HG02763 (cell line): ENCODE data around the gene GBP3.
"Not testable (repeated sequence)": the region's sequence is repeated elsewhere in the genome, so short reads cannot be mapped to it uniquely, and the experiment has no call there.

Source experiments
- ATAC-seq: cut with Tn5 transposase; IDR thresholded peaks from one replicate; pipeline ENCODE4 v1.9.1; 2021; ENCODE audit warnings: mild to moderate bottlenecking, moderate library complexity; ENCODE audit not compliant: unreplicated experiment

GBP3 gene

DNA sequence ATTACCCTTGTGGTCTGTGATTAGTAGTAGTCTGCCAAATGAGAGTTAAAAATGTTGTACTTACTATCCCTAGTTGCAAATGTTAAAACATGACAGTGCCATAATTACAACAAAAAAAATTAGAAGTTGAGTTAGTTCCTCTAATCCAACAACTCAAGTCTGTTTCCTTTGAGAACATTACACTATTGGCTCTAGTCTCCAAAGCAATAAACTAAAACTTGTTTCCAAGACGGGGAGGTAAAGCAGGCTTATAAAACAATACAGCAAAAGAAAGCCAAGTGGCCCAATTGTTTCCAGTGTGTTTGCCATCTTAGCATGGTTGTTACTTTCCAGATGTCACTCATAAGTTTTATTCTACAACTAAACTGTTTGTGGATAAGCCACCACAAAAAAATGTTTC lies 41.8 kb downstream of the GBP3 start:
- no peak for ATAC-seq

DNA sequence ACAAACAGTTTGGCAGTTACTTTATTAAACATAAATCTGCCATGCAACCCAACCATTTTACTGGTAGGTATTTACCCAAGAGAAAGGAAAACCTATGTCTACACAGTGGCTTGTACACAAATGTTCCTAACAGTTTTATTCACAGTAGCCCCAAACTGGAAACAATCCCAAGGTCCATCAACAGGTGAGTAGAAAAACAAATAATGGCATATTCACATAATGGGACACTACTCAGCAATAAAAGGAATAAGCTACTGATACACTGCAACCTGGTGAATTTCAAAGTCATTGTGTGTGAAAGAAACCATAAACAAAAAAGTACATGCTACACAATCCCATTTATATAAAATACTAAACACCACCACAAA lies 42.9 kb downstream of the GBP3 start:
- ATAC-seq = no peak

DNA sequence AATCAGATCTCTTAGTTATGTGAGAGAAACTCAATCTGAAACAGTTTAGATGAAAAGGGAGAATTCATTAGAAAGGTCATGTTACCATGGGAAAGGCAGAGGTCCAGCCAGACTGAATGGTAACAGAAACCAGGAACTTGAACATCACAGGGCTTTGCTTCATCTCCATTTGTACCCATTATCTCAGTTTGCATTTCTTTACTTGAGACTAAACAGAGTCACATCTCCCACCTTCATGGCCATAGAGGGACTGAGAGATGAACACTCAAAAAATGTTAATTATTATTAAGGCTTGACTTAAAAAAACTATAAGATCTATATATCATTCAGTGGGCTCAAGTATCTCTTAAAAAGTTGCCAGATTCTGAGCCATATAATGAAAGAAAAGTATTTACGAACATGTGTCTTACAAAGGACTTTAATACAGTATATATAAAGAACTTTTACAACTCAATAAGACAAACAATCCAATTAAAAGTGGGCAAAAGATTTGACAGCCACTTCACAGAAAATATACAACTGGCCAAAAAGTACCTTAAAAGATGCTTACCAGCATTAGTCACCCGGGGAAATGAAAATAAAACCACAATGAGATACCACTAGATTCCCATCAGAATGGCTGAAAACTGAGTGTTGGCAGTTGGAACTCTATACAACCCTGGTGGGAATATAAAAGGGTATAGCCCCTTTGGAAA lies 43.5 kb downstream of the GBP3 start:
- ATAC-seq = no peak

DNA sequence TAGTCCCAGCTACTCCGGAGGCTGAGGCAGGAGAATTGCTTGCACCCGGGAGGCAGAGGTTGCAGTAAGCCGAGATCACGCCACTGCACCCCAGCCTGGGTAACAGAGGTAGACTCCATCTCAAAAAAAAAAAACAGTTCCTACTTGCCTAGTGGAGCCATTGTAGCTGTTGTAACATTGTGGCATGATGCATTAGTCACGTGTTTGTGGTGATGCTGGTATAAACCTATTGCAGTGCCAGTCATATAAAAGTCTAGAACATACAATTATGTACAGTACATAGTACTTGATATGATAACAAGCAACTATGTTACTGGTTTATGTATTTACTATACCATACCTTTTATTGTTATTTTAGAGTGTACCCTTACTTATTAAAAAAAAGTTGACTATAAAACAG lies 46.4 kb downstream of the GBP3 start:
- no peak for ATAC-seq

DNA sequence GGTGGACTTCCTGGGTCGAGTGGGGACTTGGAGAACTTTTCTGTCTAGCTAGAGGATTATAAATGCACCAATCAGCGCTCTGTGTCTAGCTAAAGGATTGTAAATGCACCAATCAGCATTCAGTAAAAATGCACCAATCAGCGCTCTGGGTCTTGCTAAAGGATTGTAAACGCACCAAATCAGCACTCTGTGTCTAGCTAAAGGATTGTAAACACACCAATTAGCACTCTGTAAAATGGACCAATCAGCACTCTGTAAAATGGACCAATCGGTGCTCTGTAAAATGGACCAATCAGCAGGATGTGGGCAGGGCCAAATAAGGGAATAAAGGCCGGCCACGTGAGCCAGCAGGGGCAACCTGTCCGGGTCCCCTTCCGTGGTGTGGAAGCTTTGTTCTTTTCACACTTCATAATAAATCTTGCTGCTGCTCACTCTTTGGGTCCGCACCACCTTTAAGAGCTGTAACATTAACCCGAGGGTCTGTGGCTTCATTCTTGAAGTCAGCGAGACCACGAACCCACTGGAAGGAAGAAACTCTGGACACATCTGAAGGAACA lies 48.0 kb downstream of the GBP3 start:
- not testable (repeated sequence) for ATAC-seq

DNA sequence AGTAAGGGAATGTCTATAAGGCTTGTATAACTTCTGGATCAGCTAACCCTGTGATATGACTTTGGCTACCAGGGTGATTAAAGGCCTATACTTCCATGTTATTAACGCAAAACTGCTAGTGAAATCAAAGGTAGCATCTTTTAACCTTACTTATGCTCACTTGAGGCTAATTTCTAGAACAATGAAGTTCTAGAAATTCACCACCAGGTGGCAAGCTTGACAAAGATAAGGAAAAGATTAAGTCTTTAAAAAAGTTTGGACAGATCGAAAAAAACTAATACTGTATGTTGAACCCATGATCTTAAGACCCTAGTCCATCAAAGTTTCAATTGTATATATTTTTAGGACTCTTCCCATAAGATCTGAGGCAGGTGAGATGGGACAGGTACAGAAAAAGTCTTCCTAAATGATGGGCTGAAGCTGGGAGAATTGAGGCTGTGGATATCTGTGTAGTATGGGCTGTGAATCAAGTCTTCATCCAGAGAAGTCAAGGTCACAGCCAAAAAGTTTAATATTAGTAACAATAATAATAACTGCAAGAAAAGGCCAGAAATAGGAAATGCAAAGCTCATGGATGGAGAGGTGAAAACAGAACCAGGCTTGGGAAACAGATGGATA lies 49.0 kb downstream of the GBP3 start:
- ATAC-seq = no peak

DNA sequence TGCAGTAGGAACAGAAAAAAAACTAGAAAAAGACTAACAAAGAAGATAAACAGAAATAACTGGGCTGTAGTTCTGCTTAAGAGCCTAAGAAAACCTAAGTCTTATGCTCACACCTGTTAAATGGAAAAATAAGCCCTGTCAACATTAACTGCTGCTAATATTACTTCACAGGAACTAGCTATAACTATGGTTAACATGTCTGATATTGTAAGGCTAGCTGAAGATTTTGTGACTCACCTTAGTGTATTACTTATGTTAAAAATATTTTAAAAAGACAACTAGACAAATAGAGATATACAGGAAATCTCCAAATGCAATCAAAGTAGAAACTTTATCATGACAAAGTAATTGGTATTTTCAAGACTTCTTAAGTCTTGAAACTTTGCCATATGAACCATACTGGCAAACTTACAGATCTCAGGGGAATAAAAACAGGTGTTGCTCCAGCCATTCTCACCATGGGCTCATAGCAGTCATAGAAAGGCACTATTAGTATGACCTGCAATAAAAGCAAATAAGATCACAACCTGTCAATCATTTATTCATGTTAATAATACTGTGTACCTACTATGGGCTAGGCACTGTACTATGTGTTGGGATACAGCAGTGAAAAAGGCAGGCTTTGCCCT lies 60.9 kb downstream of the GBP3 start:
- ATAC-seq = no peak

DNA sequence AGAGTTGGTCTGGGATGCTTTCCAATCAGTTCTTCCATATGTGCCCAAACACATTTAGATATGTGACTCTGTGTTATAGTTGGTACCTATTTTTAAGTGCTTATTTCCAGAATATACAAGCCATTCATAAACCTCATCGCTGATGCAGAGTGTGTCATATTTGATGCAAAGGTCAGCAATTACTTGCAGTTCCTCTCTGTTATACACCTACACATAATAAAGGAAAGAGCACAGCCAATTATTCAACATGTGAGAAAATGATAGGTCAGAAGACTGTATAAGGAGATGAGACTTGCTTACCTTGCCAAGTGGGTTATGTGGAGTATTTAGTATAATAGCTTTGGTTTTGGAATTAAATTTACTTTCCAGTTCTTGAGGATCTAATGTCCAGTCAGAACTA lies 61.6 kb downstream of the GBP3 start:
- no peak for ATAC-seq
